K562 (cell line): ENCODE results near the gene CXXC4.

Experiments
- ARID4B ChIP-seq: sonication (generic); formaldehyde crosslinking; IDR thresholded peaks from 2 replicates; pipeline ENCODE4 v1.8.0; 2022; ENCODE audit warnings: mild to moderate bottlenecking, missing genetic modification reagents
- CTCF ChIP-seq, 3 experiments: IDR thresholded peaks in 2 of 3; conservative IDR thresholded peaks in 1 of 3; 2 replicates each; pipeline ENCODE4 v1.5.1; 2011 to 2012; ENCODE audit warnings: low read length in 3 of 3, mild to moderate bottlenecking in 3 of 3, control low read depth in 2 of 3, improper control_type of control experiment in 1 of 3, inconsistent platforms in 1 of 3, low read depth in 1 of 3, mixed read lengths in 1 of 3, moderate library complexity in 1 of 3; ENCODE audit not compliant: insufficient read depth in 2 of 3
- EGR1 ChIP-seq: fragments of 450-650 bp; conservative IDR thresholded peaks from 2 replicates; pipeline ENCODE4 v1.6.1; 2017; ENCODE audit warnings: mild to moderate bottlenecking
- POLR2A ChIP-seq: fragments of 450-650 bp; conservative IDR thresholded peaks from 2 replicates; pipeline ENCODE4 v1.6.1; 2016
- POLR2AphosphoS5 ChIP-seq: IDR thresholded peaks from 2 replicates; pipeline ENCODE4 v1.6.1; 2011; ENCODE audit warnings: mild to moderate bottlenecking, low read depth, low read length, moderate library complexity; ENCODE audit not compliant: control insufficient read depth, insufficient read depth
- RFX5 ChIP-seq: IDR thresholded peaks from 2 replicates; pipeline ENCODE4 v1.6.1; 2011; ENCODE audit warnings: low read depth, mild to moderate bottlenecking, improper control_type of control experiment, low read length
- ZBTB8A ChIP-seq: fragments of 450-650 bp; IDR thresholded peaks from 2 replicates; pipeline ENCODE4 v1.6.1; 2018; ENCODE audit warnings: mild to moderate bottlenecking, moderate library complexity; ENCODE audit not compliant: partially characterized antibody

- TF ChIP-seq EGR1 (no peak), POLR2AphosphoS5 (no peak), ARID4B (CRISPR knock-in tag) (no peak), CTCF (IDR thresholded peaks at IDR 0.05 in 2 of 3, conservative IDR thresholded peaks at IDR 0.05 in 1 of 3; ENCODE audit: insufficient read depth in 2 of 3, low read depth in 1 of 3, low read length in 3 of 3) (no peak), ZBTB8A (no peak), RFX5 (no peak), POLR2A (no peak)
Measured at GRCh38 chr4:104451573-104451972, 43.1 kb downstream of the CXXC4 start.
